Measurements from ENCODE around the gene HPCAL1.
A peak's percentile ranks its signal among the peaks of the same experiment; 100 is the strongest.

Gene HPCAL1

GRCh38 chr2:10389573-10389972, 86.9 kb downstream of the HPCAL1 start:
- DNase-seq (ENCODE audit: low read depth), result peak; percentile 18

- peak; percentile 30 for DNase-seq (ENCODE audit: low read depth)
Observed at GRCh38 chr2:10390369-10390801, 87.7 kb downstream of the HPCAL1 start.

GRCh38 chr2:10392100-10392499, 89.4 kb downstream of the HPCAL1 start:
- no peak for DNase-seq (ENCODE audit: low read depth)

GRCh38 chr2:10392548-10392947, 89.8 kb downstream of the HPCAL1 start:
- no peak for DNase-seq (ENCODE audit: low read depth)

- no peak for DNase-seq (ENCODE audit: low read depth)
Observed at GRCh38 chr2:10392951-10393639, 90.4 kb downstream of the HPCAL1 start.

GRCh38 chr2:10393640-10393982, 90.9 kb downstream of the HPCAL1 start:
- DNase-seq (ENCODE audit: low read depth), result no peak

GRCh38 chr2:10395893-10396292, 93.2 kb downstream of the HPCAL1 start:
- no peak for DNase-seq (ENCODE audit: low read depth)

GRCh38 chr2:10396464-10396863, 93.8 kb downstream of the HPCAL1 start:
- DNase-seq (ENCODE audit: low read depth), result no peak

GRCh38 chr2:10397297-10397875, 94.7 kb downstream of the HPCAL1 start:
- no peak for DNase-seq (ENCODE audit: low read depth)

- no peak for DNase-seq (ENCODE audit: low read depth)
Observed at GRCh38 chr2:10397878-10398277, 95.2 kb downstream of the HPCAL1 start.

GRCh38 chr2:10398496-10398895, 95.8 kb downstream of the HPCAL1 start:
- no peak for DNase-seq (ENCODE audit: low read depth)

GRCh38 chr2:10399358-10399757, 96.7 kb downstream of the HPCAL1 start:
- no peak for DNase-seq (ENCODE audit: low read depth)

GRCh38 chr2:10400002-10400401, 97.3 kb downstream of the HPCAL1 start:
- DNase-seq (ENCODE audit: low read depth), result no peak

- no peak for DNase-seq (ENCODE audit: low read depth)
Observed at GRCh38 chr2:10400568-10400977, 97.9 kb downstream of the HPCAL1 start.

- no peak for DNase-seq (ENCODE audit: low read depth)
Observed at GRCh38 chr2:10400978-10401951, 98.6 kb downstream of the HPCAL1 start.

GRCh38 chr2:10402062-10402585, 99.4 kb downstream of the HPCAL1 start:
- DNase-seq (ENCODE audit: low read depth), result peak; percentile 41

GRCh38 chr2:10402653-10403215, 100.0 kb downstream of the HPCAL1 start:
- no peak for DNase-seq (ENCODE audit: low read depth)

- peak; percentile 79 for DNase-seq (ENCODE audit: low read depth)
Observed at GRCh38 chr2:10404324-10405143, 101.8 kb downstream of the HPCAL1 start.

- peak; percentile 99 for DNase-seq (ENCODE audit: low read depth)
Observed at GRCh38 chr2:10405448-10405847, 102.7 kb downstream of the HPCAL1 start.

GRCh38 chr2:10406016-10406415, 103.3 kb downstream of the HPCAL1 start:
- DNase-seq (ENCODE audit: low read depth), result peak; percentile 55

- no peak for DNase-seq (ENCODE audit: low read depth)
Observed at GRCh38 chr2:10406491-10407188, 103.9 kb downstream of the HPCAL1 start.

Measured in fibroblast of gingiva (primary cell).